GM12878 (cell line): ENCODE measurements around the gene UBE2Q2. TPM values are rescaled to one million over a fixed set of nuclear protein-coding genes. Genes with fewer than 3 reads are reported as not detected.
"Not testable (repeated sequence)": the region's sequence is repeated elsewhere in the genome, so short reads cannot be mapped to it uniquely, and the experiment has no call there.

Experiments used
- ATAC-seq: fragments of 200-7000 bp; cut with Tn5 transposase; 3 replicates; pipeline ENCODE4 v1.9.1; 2020; ENCODE audit warnings: mild to moderate bottlenecking, moderate library complexity
- BruUV-seq: library from RNA; stranded (reverse); fragments of 400-500 nt; replicated peaks from 2 replicates; lab custom pipeline; 2021; lab: Mats Ljungman, UMichigan
- CTCF ChIA-PET: fragments of 300-600 bp; sonication (Branson Sonifier 250); formaldehyde crosslinking; extraction: SDS; loops from one replicate; lab custom pipeline; 2021; ENCODE audit warnings: inconsistent platforms; lab: Yijun Ruan, JAX
- POLR2A ChIA-PET: fragments of 350-600 bp; formaldehyde crosslinking; extraction: SDS; loops from one replicate; lab custom pipeline; 2021; ENCODE audit warnings: inconsistent platforms; lab: Charles Lee
- RAD21 ChIA-PET: fragments of 300-600 bp; sonication (Branson Sonifier 250); formaldehyde crosslinking; loops from one replicate; lab custom pipeline; 2023; ENCODE audit warnings: antibody characterized with exemption; ENCODE audit not compliant: unreplicated experiment; lab: Charles Lee
- SMC1A ChIA-PET: fragments of 300-600 bp; sonication (Branson Sonifier 250); formaldehyde crosslinking; loops from one replicate; lab custom pipeline; 2023; ENCODE audit not compliant: unreplicated experiment, uncharacterized antibody; lab: Charles Lee
- DNase-seq: peaks from one replicate; pipeline ENCODE4 v3.0.0-alpha.2; 2011; ENCODE audit warnings: low read depth, low spot score
- FAIRE-seq: peaks from 3 replicates; lab custom pipeline; 2011; peaks lifted over from hg19 to GRCh38; lab: Jason Lieb, UNC
- H2AFZ ChIP-seq: 2 replicates; pipeline ENCODE4 v1.6.0; 2011; ENCODE audit warnings: low read depth, low read length, control low read depth; ENCODE audit not compliant: control insufficient read depth
- H3K27ac ChIP-seq: 2 replicates; pipeline ENCODE4 v1.5.1; 2011; ENCODE audit warnings: control low read depth; ENCODE audit not compliant: control insufficient read depth, insufficient read depth
- H3K27me3 ChIP-seq, 2 experiments: replicated peaks in 1 of 2; 2 replicates each; pipeline versions ENCODE4 v1.6.0 to v1.6.1; 2011; ENCODE audit warnings: low read length in 1 of 2; ENCODE audit not compliant: control insufficient read depth in 2 of 2, insufficient read depth in 2 of 2
- H3K36me3 ChIP-seq, 2 experiments: 2 replicates each; pipeline ENCODE4 v1.5.1; 2011; ENCODE audit warnings: low read length in 1 of 2; ENCODE audit not compliant: control insufficient read depth in 2 of 2, insufficient read depth in 2 of 2
- H3K4me1 ChIP-seq: 2 replicates; pipeline ENCODE4 v1.6.1; 2011; ENCODE audit warnings: mild to moderate bottlenecking, low read length, moderate library complexity, mixed read lengths; ENCODE audit not compliant: control insufficient read depth, insufficient read depth
- H3K4me2 ChIP-seq: 2 replicates; pipeline ENCODE4 v1.6.0; 2011; ENCODE audit warnings: control low read depth; ENCODE audit not compliant: control insufficient read depth, insufficient read depth
- H3K4me3 ChIP-seq: fragments of 200-600 bp; sonication (generic); 2 replicates; pipeline ENCODE4 v1.5.1; 2016
- H3K79me2 ChIP-seq: 2 replicates; pipeline ENCODE4 v1.6.0; 2011; ENCODE audit warnings: low read length; ENCODE audit not compliant: control insufficient read depth, insufficient read depth
- H3K9ac ChIP-seq: 2 replicates; pipeline ENCODE4 v1.8.0; 2011; ENCODE audit warnings: low read length, control low read depth, mixed read lengths; ENCODE audit not compliant: control insufficient read depth, insufficient read depth
- H3K9me3 ChIP-seq: replicated peaks from 3 replicates; pipeline ENCODE4 v1.5.1; 2011; ENCODE audit warnings: mild to moderate bottlenecking, low read length; ENCODE audit not compliant: control insufficient read depth, insufficient read depth
- H4K20me1 ChIP-seq: 2 replicates; pipeline ENCODE4 v1.6.0; 2011; ENCODE audit not compliant: control insufficient read depth, insufficient read depth
- ATF7 ChIP-seq: fragments of 450-650 bp; IDR thresholded peaks from 2 replicates; pipeline ENCODE4 v1.6.1; 2016; ENCODE audit warnings: low read depth, mild to moderate bottlenecking
- CEBPB ChIP-seq, 2 experiments: fragments of 150-350 bp in 1 of 2; IDR thresholded peaks; 2 replicates each; pipeline ENCODE4 v1.6.1; 2012 to 2014; ENCODE audit warnings: low read depth in 2 of 2, low read length in 2 of 2, borderline replicate concordance in 1 of 2, inconsistent platforms in 1 of 2
- EZH2 ChIP-seq: IDR thresholded peaks from 2 replicates; pipeline ENCODE4 v1.6.1; 2012; ENCODE audit warnings: low read depth, mild to moderate bottlenecking, control low read depth, inconsistent platforms, low read length, borderline replicate concordance; ENCODE audit not compliant: control insufficient read depth
- IRF3 ChIP-seq: fragments of 450-650 bp; IDR thresholded peaks from 2 replicates; pipeline ENCODE4 v1.6.1; 2014; ENCODE audit warnings: mild to moderate bottlenecking
- RAD21 ChIP-seq: IDR thresholded peaks from 2 replicates; pipeline ENCODE4 v1.6.1; 2011; ENCODE audit warnings: mild to moderate bottlenecking, low read depth, low read length, moderate library complexity; ENCODE audit not compliant: insufficient read depth
- RB1 ChIP-seq: fragments of 450-650 bp; formaldehyde crosslinking; IDR thresholded peaks from 2 replicates; pipeline ENCODE4 v1.6.1; 2017; ENCODE audit warnings: mild to moderate bottlenecking, borderline replicate concordance
- SIX5 ChIP-seq: IDR thresholded peaks from 2 replicates; pipeline ENCODE4 v1.6.1; 2011; ENCODE audit warnings: mild to moderate bottlenecking, low read depth, low read length, moderate library complexity; ENCODE audit not compliant: severe bottlenecking
- SREBF2 ChIP-seq: IDR thresholded peaks from 2 replicates; pipeline ENCODE4 v1.6.1; 2012; ENCODE audit warnings: mild to moderate bottlenecking, low read length
- WGBS: methylation state at CpG from one replicate; pipeline ENCODE4 v1.1.6; 2016; ENCODE audit warnings: low lambda C conversion rate; ENCODE audit not compliant: insufficient replicate concordance, insufficient coverage; ENCODE audit errors: missing lambda C conversion rate; 5-methylcytosine and 5-hydroxymethylcytosine counted together
- in situ Hi-C: fragments of 300-500 bp; cut with MboI; formaldehyde crosslinking; loops from 9 replicates; pipeline ENCODE4 v1.14.3; 2018; ENCODE audit warnings: mixed read lengths
- intact Hi-C: fragments of 100-400 bp; cut with micrococcal nuclease; formaldehyde crosslinking; loops from one replicate; pipeline ENCODE4 v1.14.2; 2022; ENCODE audit not compliant: unreplicated experiment
- polyA plus RNA-seq, 11 experiments: library from polyadenylated mRNA; depleted of rRNA in 4 of 11; unstranded in 6 of 11; stranded (reverse) in 5 of 11; fragments of >200 nt; fragmentation: Nextera tagmentation in 4 of 11; fragmentation: Illumina TruSeq in 1 of 11; extraction: Ambion mirVana in 4 of 11; extraction: Trizol in 1 of 11; gene quantifications; 1 replicate in 1 of 11; 2 replicates in 10 of 11; pipeline versions ENCODE4 v1.2.1 to v1.2.3, GENCODE V29; 2011 to 2016; ENCODE audit warnings: inconsistent platforms in 2 of 11, missing spikeins in 2 of 11, low read depth in 1 of 11
- total RNA-seq, 4 experiments: library from RNA; depleted of rRNA in 3 of 4; stranded (reverse); fragments of >200 nt in 3 of 4; fragmentation: Illumina TruSeq in 1 of 4; extraction: Trizol in 1 of 4; gene quantifications; 2 replicates each; pipeline versions ENCODE4 v1.2.1 to v1.2.3, GENCODE V29; 2013 to 2021
- TF ChIP-seq, protein P1 (sequence below): IDR thresholded peaks from 2 replicates; pipeline ENCODE4 v1.6.1; 2011; ENCODE audit warnings: low read depth, mild to moderate bottlenecking, low read length, moderate library complexity, borderline replicate concordance; ENCODE audit errors: extremely low read depth
- TF ChIP-seq, protein P2 (sequence below): IDR thresholded peaks from 2 replicates; pipeline ENCODE4 v1.6.1; 2012; ENCODE audit warnings: improper control_type of control experiment, low read depth, low read length; ENCODE audit not compliant: insufficient replicate concordance

UBE2Q2 gene
- total and polyA plus RNA-seq, 10 of the 15 experiments (the other 5 are each of a cell fraction or from before 2014, with no cell fraction given) = 11.1 to 31.9 (median 21.6) TPM

DNA sequence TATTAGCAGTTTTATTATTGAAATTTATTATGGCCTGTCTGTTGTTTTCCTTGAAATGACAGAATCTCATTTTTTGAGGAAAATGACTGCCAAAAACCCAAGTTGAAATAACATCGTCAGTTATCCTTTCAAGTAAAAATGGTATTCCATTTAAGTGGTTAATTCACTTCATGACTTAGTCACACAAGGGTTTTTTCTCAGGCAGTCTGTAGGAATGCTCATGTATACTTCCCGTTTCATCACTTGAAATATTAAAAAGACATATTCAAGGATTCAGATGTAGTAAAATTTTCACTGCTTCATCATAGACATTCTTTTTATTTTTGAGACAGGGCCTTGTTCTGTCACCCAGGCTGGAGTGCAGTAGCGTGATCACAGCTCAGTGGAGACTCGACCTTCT, 8.3 kb downstream of the UBE2Q2 start:
- BruUV-seq, SMC1A ChIA-PET, CTCF ChIA-PET, intact Hi-C loops, H4K20me1 ChIP-seq, DNase-seq, H3K9me3 ChIP-seq, H3K4me1 ChIP-seq, FAIRE-seq, H3K9ac ChIP-seq, H3K4me2 ChIP-seq, H3K4me3 ChIP-seq, RAD21 ChIA-PET, in situ Hi-C loops, H3K27ac ChIP-seq, H2AFZ ChIP-seq, H3K27me3 ChIP-seq, POLR2A ChIA-PET, ATAC-seq, H3K36me3 ChIP-seq: not testable (repeated sequence)
- peaks cover 49% of the 10 kb centered on the region for H3K79me2 ChIP-seq
- WGBS = 98% methylated on average over 4 of the region's 4 CpGs

- FAIRE-seq (no peak), DNase-seq (no peak), ATAC-seq (no peak)
- Histone ChIP-seq H3K9ac (no peak overlapping the region), H2AFZ (no peak overlapping the region), H4K20me1 (no peaks in the 10 kb centered on the region), H3K4me1 (no peaks in the 10 kb centered on the region), H3K36me3 (peaks cover 3 to 4% of the 10 kb centered on the region in 2 experiments; a peak in 3 of 4 replicates), H3K4me3 (no peak overlapping the region), H3K27me3 (no peaks in the 10 kb centered on the region), H3K79me2 (peaks cover 2% of the 10 kb centered on the region; the same call in 1 of the 2 replicates), H3K9me3 (no peaks in the 10 kb centered on the region), H3K4me2 (no peak overlapping the region), H3K27ac (no peak overlapping the region)
- ChIA-PET RAD21 (no interaction called here), POLR2A (no interaction called here), SMC1A (interaction anchor here (0.9 kb wide), 1 partner anchor 1010 kb away, joined by 3 read pairs; no protein-coding TSS in a partner anchor), CTCF (no interaction called here)
- in situ Hi-C loops = no loop called here
- no TSS peak for BruUV-seq
- intact Hi-C loops = no loop called here
- TF ChIP-seq ATF7 = no peak
- no peak for TF ChIP-seq SREBF2
- no peak for TF ChIP-seq IRF3
- TF ChIP-seq CEBPB (IDR thresholded peaks at IDR 0.05; ENCODE audit: borderline replicate concordance in 1 of 2, low read depth in 2 of 2, low read length in 2 of 2) = no peak
- TF ChIP-seq, protein P1, sequence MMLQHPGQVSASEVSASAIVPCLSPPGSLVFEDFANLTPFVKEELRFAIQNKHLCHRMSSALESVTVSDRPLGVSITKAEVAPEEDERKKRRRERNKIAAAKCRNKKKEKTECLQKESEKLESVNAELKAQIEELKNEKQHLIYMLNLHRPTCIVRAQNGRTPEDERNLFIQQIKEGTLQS = no peak
- TF ChIP-seq RB1 = no peak
- TF ChIP-seq RAD21 = no peak
- no peak for TF ChIP-seq EZH2
- no peak for TF ChIP-seq SIX5
- TF ChIP-seq, protein P2, sequence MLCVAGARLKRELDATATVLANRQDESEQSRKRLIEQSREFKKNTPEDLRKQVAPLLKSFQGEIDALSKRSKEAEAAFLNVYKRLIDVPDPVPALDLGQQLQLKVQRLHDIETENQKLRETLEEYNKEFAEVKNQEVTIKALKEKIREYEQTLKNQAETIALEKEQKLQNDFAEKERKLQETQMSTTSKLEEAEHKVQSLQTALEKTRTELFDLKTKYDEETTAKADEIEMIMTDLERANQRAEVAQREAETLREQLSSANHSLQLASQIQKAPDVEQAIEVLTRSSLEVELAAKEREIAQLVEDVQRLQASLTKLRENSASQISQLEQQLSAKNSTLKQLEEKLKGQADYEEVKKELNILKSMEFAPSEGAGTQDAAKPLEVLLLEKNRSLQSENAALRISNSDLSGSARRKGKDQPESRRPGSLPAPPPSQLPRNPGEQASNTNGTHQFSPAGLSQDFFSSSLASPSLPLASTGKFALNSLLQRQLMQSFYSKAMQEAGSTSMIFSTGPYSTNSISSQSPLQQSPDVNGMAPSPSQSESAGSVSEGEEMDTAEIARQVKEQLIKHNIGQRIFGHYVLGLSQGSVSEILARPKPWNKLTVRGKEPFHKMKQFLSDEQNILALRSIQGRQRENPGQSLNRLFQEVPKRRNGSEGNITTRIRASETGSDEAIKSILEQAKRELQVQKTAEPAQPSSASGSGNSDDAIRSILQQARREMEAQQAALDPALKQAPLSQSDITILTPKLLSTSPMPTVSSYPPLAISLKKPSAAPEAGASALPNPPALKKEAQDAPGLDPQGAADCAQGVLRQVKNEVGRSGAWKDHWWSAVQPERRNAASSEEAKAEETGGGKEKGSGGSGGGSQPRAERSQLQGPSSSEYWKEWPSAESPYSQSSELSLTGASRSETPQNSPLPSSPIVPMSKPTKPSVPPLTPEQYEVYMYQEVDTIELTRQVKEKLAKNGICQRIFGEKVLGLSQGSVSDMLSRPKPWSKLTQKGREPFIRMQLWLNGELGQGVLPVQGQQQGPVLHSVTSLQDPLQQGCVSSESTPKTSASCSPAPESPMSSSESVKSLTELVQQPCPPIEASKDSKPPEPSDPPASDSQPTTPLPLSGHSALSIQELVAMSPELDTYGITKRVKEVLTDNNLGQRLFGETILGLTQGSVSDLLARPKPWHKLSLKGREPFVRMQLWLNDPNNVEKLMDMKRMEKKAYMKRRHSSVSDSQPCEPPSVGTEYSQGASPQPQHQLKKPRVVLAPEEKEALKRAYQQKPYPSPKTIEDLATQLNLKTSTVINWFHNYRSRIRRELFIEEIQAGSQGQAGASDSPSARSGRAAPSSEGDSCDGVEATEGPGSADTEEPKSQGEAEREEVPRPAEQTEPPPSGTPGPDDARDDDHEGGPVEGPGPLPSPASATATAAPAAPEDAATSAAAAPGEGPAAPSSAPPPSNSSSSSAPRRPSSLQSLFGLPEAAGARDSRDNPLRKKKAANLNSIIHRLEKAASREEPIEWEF = no peak
These were observed 14.6 kb downstream of the UBE2Q2 start for GRCh38 chr15:75857886-75858285.
